A549 treated with RU486 at 1 μM for 4 hours (cell line): ENCODE results near the gene NDUFB2. TPM values are rescaled to one million over a fixed set of nuclear protein-coding genes. Genes with fewer than 3 reads are reported as not detected.

ENCODE experiments used
- total RNA-seq: library from RNA; stranded (reverse); fragments of 200-300 nt; extraction: Qiagen RNA extraction; gene quantifications from 5 replicates; pipeline ENCODE4 v1.2.3, GENCODE V29; 2022; ENCODE audit warnings: low read depth

Gene NDUFB2
- 348 to 405 TPM (median 380 TPM) in 5 replicates for total RNA-seq

DNA sequence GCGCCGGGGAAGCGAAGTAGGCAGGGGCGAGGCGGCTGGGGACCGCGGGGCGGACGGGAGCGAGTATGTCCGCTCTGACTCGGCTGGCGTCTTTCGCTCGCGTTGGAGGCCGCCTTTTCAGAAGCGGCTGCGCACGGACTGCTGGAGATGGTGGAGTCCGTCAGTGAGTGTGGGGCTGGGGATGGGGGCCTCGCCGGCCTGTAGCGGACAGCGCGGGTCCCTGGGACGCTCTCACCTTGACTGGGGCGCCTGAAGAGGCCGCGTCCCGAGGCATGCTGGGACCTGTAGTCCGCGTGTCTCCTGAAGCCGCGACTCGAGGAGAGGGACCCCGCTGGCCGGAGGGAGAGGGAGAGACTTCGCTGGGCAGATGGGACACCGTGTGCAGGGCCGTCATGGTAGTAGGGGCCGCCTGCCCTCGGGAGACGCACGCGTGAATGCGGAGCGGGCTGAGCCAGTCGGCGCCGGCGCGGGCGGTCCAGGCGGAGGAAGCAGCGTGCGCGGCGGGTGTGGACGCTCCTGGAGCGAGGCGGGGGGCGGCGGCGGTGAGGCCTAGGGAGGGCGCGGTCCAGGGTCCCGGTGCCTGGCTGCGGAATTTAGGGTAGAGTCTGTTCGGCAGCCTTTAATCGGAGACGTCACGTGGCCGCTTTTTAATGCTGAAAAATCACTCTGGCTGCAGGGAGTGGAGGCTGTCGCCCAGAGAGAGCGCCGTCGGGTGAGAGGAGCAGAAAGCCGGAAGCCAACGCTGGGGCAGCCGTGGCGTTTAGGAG, at the start of gene NDUFB2:
NDUFB2 (plus strand) TSS at position 29 of the 767 bp plus-strand sequence; CDS start at position 66, 37 bp downstream.

DNA sequence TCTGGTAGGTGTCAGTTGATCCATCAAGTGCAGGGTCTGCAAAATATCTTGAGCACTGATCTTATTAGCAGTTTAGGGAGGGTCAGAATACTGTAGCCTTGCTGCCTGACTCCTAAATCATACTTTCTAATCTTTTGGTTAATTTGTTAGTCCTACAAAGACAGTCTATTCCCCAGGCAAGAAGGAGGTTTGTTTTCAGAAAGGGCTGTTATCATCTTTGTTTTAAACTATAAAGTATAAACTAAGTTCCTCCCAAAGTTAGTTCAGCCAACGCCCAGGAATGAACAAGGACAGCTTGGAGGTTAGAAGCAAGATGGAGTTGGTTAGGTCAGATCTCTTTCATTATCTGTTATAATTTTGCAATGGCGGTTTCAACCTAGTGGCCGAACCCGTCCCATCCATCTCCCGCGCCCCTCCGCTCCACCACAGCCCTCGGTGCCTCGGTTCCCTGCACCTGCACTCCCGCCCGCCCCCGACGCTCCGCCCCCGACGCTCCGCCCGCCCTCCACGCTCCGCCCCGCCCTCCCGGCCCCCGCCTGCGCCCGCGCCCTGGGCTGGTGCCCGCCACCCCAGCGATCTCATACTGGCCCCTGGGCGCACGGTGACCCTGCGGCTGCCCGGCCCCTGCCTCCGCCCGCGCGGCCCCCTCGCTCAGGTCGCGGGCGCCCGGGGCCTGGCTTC, 24.0 kb upstream of the NDUFB2 start, which contains the start of gene ADCK2:
ADCK2 (plus strand) TSS at position 564 of the 681 bp plus-strand sequence. CDS start 386 bp downstream, outside the sequence.

Other genes with a start within 250 kb of the NDUFB2 start
- 42.4 to 75.4 TPM (median 57.2 TPM) in 5 replicates for gene MKRN1, start 217.2 kb upstream of the NDUFB2 start, total RNA-seq
- gene DENND2A, start 55.9 kb upstream of the NDUFB2 start, total RNA-seq, result 0.22 to 0.45 TPM (median 0.32 TPM) in 5 replicates
- 16.0 to 20.3 TPM (median 16.8 TPM) in 5 replicates for gene ADCK2, start 23.8 kb upstream of the NDUFB2 start, total RNA-seq
- gene BRAF, start 228.2 kb downstream of the NDUFB2 start, total RNA-seq, result 4.9 to 6.5 TPM (median 5.9 TPM) in 5 replicates